GM12864 (cell line): Measurements from ENCODE around the gene PRDX2.

Experiments
- DNase-seq: peaks from one replicate; pipeline ENCODE4 v3.0.0-alpha.2; 2011; ENCODE audit warnings: low read depth
- H3K4me3 ChIP-seq: 2 replicates; pipeline ENCODE4 v1.5.1; 2011; ENCODE audit warnings: mild to moderate bottlenecking, low read depth, low read length, control low read depth
- CTCF ChIP-seq: IDR thresholded peaks from 2 replicates; pipeline ENCODE4 v1.5.1; 2011; ENCODE audit warnings: low read depth, mild to moderate bottlenecking, moderate library complexity, low read length, control low read depth, inconsistent platforms; ENCODE audit errors: missing control alignments

PRDX2 gene

GRCh38 chr19:12777217-12778016, 24.2 kb downstream of the PRDX2 start:
- DNase-seq: no peak
- TF ChIP-seq CTCF: peak; percentile 86
- peak overlapping the region; percentile 68 for H3K4me3 ChIP-seq

- DNase-seq: no peak
These were observed 26.7 kb downstream of the PRDX2 start, which contains the start of gene HOOK2 for GRCh38 chr19:12774588-12775555. TSS of gene HOOK2 (minus strand) at chr19:12775552. CDS start at chr19:12775449, 103 bp downstream.

GRCh38 chr19:12773571-12773970, 28.0 kb downstream of the PRDX2 start:
- peak; percentile 19 for TF ChIP-seq CTCF
- DNase-seq: no peak
- H3K4me3 ChIP-seq: no peak overlapping the region

More at GRCh38 chr19:12774588-12775555, 26.7 kb downstream of the PRDX2 start, which contains the start of gene HOOK2:
- H3K4me3 ChIP-seq: peak within 1 kb of the TSS; percentile 76
- no peak for TF ChIP-seq CTCF

GRCh38 chr19:12772323-12772722, 29.3 kb downstream of the PRDX2 start:
- no peak for DNase-seq
- TF ChIP-seq CTCF: no peak
- H3K4me3 ChIP-seq: no peak overlapping the region

GRCh38 chr19:12770922-12771321, 30.7 kb downstream of the PRDX2 start:
- no peak for TF ChIP-seq CTCF
- H3K4me3 ChIP-seq: no peak overlapping the region

GRCh38 chr19:12769689-12770088, 31.9 kb downstream of the PRDX2 start:
- TF ChIP-seq CTCF: no peak
- no peak for DNase-seq
- no peak overlapping the region; the same call in 1 of the 2 replicates for H3K4me3 ChIP-seq

More at GRCh38 chr19:12770922-12771321, 30.7 kb downstream of the PRDX2 start:
- no peak for DNase-seq
